Breast epithelium (tissue), 4 donors: ENCODE measurements around the gene DSCAML1. TPM values are rescaled to one million over a fixed set of nuclear protein-coding genes. Genes with fewer than 3 reads are reported as not detected.

ENCODE experiments used
- DNase-seq, 2 donors: peaks; one replicate each; pipeline ENCODE4 v3.0.0-alpha.2; 2019; ENCODE audit warnings: low spot score in 2 of 2
- H3K27ac ChIP-seq, 2 donors: fragments of 200-600 bp; sonication (generic) in 1 of 2; one replicate each; pipeline ENCODE4 v1.5.1; 2016 to 2019; ENCODE audit warnings: mild to moderate bottlenecking in 1 of 2
- H3K27me3 ChIP-seq, 2 donors: fragments of 200-600 bp; sonication (generic) in 1 of 2; one replicate each; pipeline versions ENCODE4 v1.5.1 to v1.6.0; 2017 to 2019; ENCODE audit warnings: control low read depth in 1 of 2, mild to moderate bottlenecking in 1 of 2
- H3K36me3 ChIP-seq: fragments of 200-600 bp; one replicate; pipeline ENCODE4 v1.5.1; 2019
- H3K4me1 ChIP-seq, 2 donors: fragments of 200-600 bp; sonication (generic); one replicate each; pipeline ENCODE4 v1.5.1; 2016 to 2019; ENCODE audit warnings: control low read depth in 1 of 2
- H3K4me3 ChIP-seq, 3 donors: fragments of 200-600 bp; sonication (generic); 1 replicate in 2 of 3; 2 replicates in 1 of 3; pipeline ENCODE4 v1.5.1; 2016 to 2019; ENCODE audit warnings: mild to moderate bottlenecking in 3 of 3, moderate library complexity in 2 of 3
- H3K9me3 ChIP-seq, 2 donors: fragments of 200-600 bp; sonication (generic) in 1 of 2; one replicate each; pipeline ENCODE4 v1.5.1; 2016 to 2019; ENCODE audit warnings: control low read depth in 1 of 2
- POLR2A ChIP-seq: fragments of 450-650 bp; IDR thresholded peaks from one replicate; pipeline ENCODE4 v1.6.1; 2016; ENCODE audit warnings: antibody characterized with exemption, mild to moderate bottlenecking, moderate library complexity
- POLR2AphosphoS5 ChIP-seq, 3 donors: sonication (generic); formaldehyde crosslinking; IDR thresholded peaks; one replicate each; pipeline ENCODE4 v1.6.1; 2017; ENCODE audit warnings: antibody characterized with exemption in 3 of 3
- intact Hi-C: fragments of 100-400 bp; cut with DNase I; formaldehyde crosslinking; loops from one replicate; pipeline ENCODE4 v1.15.1; 2023; ENCODE audit warnings: low total_unique reads
- total RNA-seq, 3 donors: library from RNA; depleted of rRNA; stranded (reverse); fragments of >200 nt; gene quantifications; one replicate each; pipeline ENCODE4 v1.1.0, GENCODE V29; 2016
- TF ChIP-seq, protein P1 (sequence below), 3 donors: fragments of 450-650 bp; IDR thresholded peaks; one replicate each; pipeline ENCODE4 v1.5.1; 2016 to 2017; ENCODE audit warnings: antibody characterized with exemption in 3 of 3, mild to moderate bottlenecking in 3 of 3, moderate library complexity in 3 of 3

Gene DSCAML1
- total RNA-seq, 3 donors from 2014 or later: 0.33 to 1.8 (median 0.64) TPM

DNA sequence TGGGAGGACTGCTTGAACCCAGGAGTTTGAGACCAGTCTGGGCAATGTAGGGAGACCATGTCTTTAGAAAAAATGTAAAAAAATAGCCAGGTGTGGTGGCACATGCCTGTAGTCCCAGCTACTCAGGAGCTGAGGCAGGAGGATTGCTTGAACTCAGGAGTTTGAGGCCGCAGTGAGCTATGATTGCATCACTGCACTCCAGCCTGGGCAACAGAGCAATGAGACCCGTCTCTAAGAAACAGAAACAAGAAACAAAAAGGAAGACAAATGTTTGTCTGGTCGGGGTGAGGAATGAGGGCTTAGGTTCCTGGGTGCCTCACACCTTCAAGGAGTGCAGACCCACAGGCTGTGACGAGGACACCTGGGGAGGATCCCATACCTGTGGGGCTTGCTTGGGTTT is 277.4 kb downstream of the DSCAML1 start:
- Histone ChIP-seq H3K27ac (no peak overlapping the region), H3K4me1 (no peaks in the 10 kb centered on the region), H3K4me3 (no peak overlapping the region), H3K36me3 (no peaks in the 10 kb centered on the region), H3K9me3 (no peaks in the 10 kb centered on the region), H3K27me3 (no peaks in the 10 kb centered on the region)
- TF ChIP-seq, protein P1, sequence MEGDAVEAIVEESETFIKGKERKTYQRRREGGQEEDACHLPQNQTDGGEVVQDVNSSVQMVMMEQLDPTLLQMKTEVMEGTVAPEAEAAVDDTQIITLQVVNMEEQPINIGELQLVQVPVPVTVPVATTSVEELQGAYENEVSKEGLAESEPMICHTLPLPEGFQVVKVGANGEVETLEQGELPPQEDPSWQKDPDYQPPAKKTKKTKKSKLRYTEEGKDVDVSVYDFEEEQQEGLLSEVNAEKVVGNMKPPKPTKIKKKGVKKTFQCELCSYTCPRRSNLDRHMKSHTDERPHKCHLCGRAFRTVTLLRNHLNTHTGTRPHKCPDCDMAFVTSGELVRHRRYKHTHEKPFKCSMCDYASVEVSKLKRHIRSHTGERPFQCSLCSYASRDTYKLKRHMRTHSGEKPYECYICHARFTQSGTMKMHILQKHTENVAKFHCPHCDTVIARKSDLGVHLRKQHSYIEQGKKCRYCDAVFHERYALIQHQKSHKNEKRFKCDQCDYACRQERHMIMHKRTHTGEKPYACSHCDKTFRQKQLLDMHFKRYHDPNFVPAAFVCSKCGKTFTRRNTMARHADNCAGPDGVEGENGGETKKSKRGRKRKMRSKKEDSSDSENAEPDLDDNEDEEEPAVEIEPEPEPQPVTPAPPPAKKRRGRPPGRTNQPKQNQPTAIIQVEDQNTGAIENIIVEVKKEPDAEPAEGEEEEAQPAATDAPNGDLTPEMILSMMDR (IDR thresholded peaks at IDR 0.05): no peak
- TF ChIP-seq POLR2A (no peak), POLR2AphosphoS5 (IDR thresholded peaks at IDR 0.05) (no peak)
- intact Hi-C loops: no loop called here
- DNase-seq: no peak

DNA sequence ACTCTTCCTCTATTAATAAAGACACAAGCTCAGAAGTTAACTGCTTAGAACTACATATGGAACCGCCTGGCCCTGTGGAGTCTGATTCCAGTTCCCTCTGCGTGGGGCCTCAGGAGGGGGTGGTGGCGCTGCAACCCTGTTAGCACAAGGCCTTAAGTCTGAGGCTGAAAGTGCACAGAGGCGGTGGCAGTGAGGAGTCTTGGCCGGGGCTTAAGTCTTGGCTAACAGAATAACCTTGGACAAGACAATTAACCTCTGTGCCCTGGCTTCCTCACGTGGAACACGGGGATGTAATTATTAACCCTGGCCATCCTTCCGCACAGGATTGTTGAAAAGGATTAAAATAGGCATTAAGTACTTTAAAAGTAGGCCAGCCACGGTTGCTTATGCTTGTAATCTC is 277.8 kb downstream of the DSCAML1 start:
- TF ChIP-seq POLR2AphosphoS5 (IDR thresholded peaks at IDR 0.05): no peak
- TF ChIP-seq POLR2A: no peak
- TF ChIP-seq, protein P1 (IDR thresholded peaks at IDR 0.05): no peak
- intact Hi-C loops: no loop called here
- Histone ChIP-seq H3K36me3 (no peaks in the 10 kb centered on the region), H3K4me1 (no peaks in the 10 kb centered on the region), H3K4me3 (no peak overlapping the region), H3K27ac (no peak overlapping the region), H3K27me3 (no peaks in the 10 kb centered on the region), H3K9me3 (no peaks in the 10 kb centered on the region)
- no peak for DNase-seq

DNA sequence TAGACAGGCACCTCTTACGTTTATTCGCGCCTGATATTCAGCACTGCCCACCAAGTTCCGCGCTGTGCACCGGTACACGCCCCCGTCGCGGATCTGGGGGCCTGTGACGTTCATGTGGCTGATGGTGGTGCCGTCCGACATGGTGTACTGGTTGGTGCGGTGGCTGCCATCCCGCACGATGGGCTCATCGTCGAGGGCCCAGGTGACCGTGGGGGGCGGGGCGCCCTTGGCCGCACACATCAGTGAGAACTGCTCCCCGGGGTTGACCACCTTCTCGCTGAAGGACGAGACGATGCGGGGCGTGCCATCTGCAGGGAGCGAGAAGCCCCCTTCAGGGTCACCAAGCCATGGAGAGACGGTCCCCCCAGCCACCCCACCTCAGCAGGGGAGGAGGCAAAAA is 278.6 kb downstream of the DSCAML1 start:
- H3K4me1 ChIP-seq: no peaks in the 10 kb centered on the region
- no peaks in the 10 kb centered on the region for H3K27me3 ChIP-seq
- TF ChIP-seq, protein P1 (IDR thresholded peaks at IDR 0.05): no peak
- TF ChIP-seq POLR2A (no peak), POLR2AphosphoS5 (IDR thresholded peaks at IDR 0.05) (no peak)
- no peak overlapping the region for H3K27ac ChIP-seq
- DNase-seq: no peak
- no peaks in the 10 kb centered on the region for H3K9me3 ChIP-seq
- no peak overlapping the region for H3K4me3 ChIP-seq
- intact Hi-C loops: no loop called here
- no peaks in the 10 kb centered on the region for H3K36me3 ChIP-seq

DNA sequence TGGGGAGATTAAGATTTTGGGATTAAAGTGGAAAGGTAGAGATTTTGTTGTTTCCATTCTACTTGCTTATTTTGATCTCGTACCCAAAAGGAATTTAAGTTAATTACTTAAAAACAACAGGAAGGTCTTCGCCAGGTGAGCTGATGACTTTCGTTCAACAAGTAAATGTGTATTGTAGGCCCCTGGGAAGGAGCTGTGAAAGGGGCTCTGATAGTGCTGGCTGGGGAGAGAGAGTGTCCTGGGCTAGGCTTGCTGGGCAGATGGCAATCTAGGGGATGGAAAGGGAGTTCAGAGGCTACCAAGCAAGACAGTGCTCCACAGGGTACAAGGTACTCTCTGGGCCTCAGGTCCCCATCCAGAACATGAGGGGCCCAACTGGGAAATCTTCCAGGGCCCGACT is 279.9 kb downstream of the DSCAML1 start:
- TF ChIP-seq POLR2A (no peak), POLR2AphosphoS5 (IDR thresholded peaks at IDR 0.05) (no peak)
- TF ChIP-seq, protein P1 (IDR thresholded peaks at IDR 0.05): no peak
- H3K27ac ChIP-seq: no peak overlapping the region
- intact Hi-C loops: no loop called here
- no peak overlapping the region for H3K4me3 ChIP-seq
- H3K36me3 ChIP-seq: no peaks in the 10 kb centered on the region
- no peaks in the 10 kb centered on the region for H3K4me1 ChIP-seq
- H3K27me3 ChIP-seq: no peaks in the 10 kb centered on the region
- no peaks in the 10 kb centered on the region for H3K9me3 ChIP-seq
- no peak for DNase-seq

DNA sequence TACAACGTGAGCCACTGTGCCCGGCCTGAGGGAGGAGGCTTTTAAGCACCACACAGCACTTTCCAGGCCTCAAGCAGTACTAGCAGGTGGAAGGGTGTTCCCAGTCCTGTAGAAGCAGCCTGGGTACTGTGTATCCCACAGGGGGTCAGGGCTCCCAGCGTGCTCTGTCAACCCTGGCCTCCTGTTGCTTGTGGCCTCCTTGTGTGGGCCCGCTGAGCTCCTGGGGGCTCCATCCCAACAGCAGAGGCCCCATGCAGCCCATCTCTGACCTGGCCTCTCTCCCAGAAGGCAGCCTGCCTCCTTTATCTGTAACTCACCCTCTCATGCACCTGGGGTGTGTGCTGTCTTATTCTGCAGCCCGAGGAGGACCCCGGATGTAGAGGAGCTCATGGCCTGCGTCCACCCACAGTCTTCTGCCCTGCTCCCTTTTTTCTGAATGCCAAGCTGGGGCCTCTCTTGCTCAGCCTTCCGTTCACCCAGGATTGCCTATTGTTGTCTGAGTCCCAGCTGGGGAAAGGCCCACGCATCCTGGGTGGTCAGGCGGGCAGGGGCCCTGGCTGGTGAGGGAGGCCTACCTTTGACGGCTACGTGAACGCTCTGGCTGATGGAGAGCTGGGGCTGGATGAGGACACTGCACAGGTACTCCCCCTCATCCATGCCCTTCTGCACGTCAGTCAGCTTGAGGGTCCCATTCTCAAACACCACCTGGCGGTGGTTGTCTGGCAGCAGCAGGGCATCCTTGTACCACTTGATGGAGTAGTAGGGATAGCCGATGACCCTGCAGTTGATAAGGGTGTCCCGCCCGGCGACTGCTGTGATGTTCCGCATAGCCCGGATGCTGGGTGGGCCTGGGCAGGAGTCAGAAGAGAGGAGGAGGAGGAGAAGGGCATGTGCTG is 280.9 kb downstream of the DSCAML1 start:
- Histone ChIP-seq H3K27me3 (no peaks in the 10 kb centered on the region), H3K4me3 (no peak overlapping the region), H3K36me3 (no peaks in the 10 kb centered on the region), H3K9me3 (no peaks in the 10 kb centered on the region), H3K4me1 (no peaks in the 10 kb centered on the region), H3K27ac (no peak overlapping the region)
- DNase-seq: no peak
- intact Hi-C loops: no loop called here
- no peak for TF ChIP-seq POLR2A
- TF ChIP-seq POLR2AphosphoS5 (IDR thresholded peaks at IDR 0.05): no peak
- TF ChIP-seq, protein P1 (IDR thresholded peaks at IDR 0.05): no peak
